Stomach (tissue), 9 donors: Measurements from ENCODE around the gene AATF. TPM values are rescaled to one million over a fixed set of nuclear protein-coding genes. Genes with fewer than 3 reads are reported as not detected.

Experiments used
- DNase-seq, 2 donors: peaks; one replicate each; pipeline versions ENCODE4 v3.0.0 to v3.0.0-alpha.2; 2013 to 2019
- H3K27ac ChIP-seq, 5 donors: fragments of 200-600 bp in 4 of 5; sonication (generic) in 4 of 5; one replicate each; pipeline ENCODE4 v1.5.1; 2013 to 2019; ENCODE audit warnings: mild to moderate bottlenecking in 1 of 5, moderate library complexity in 1 of 5
- H3K27me3 ChIP-seq, 3 donors: fragments of 200-600 bp; sonication (generic); one replicate each; pipeline ENCODE4 v1.5.1; 2017 to 2019; ENCODE audit warnings: mixed run types in 1 of 3
- H3K36me3 ChIP-seq, 4 donors: fragments of 200-600 bp; sonication (generic); 1 replicate in 3 of 4; 2 replicates in 1 of 4; pipeline ENCODE4 v1.5.1; 2016 to 2019
- H3K4me1 ChIP-seq, 4 donors: fragments of 200-600 bp; sonication (generic); one replicate each; pipeline ENCODE4 v1.5.1; 2016 to 2019
- H3K4me3 ChIP-seq, 4 donors: fragments of 200-600 bp; sonication (generic) in 3 of 4; one replicate each; pipeline ENCODE4 v1.5.1; 2016 to 2019; ENCODE audit warnings: mild to moderate bottlenecking in 1 of 4
- H3K9me3 ChIP-seq, 4 donors: fragments of 200-600 bp; sonication (generic); one replicate each; pipeline ENCODE4 v1.5.1; 2016 to 2019
- CTCF ChIP-seq, 7 experiments: fragments of 450-650 bp in 4 of 7; fragments of 200-600 bp in 3 of 7; sonication (generic) in 3 of 7; IDR thresholded peaks; one replicate each; pipeline ENCODE4 v1.5.1; 2016 to 2019; ENCODE audit warnings: antibody characterized with exemption in 7 of 7, control low read depth in 2 of 7, mild to moderate bottlenecking in 1 of 7
- EP300 ChIP-seq: sonication (generic); formaldehyde crosslinking; IDR thresholded peaks from one replicate; pipeline ENCODE4 v1.6.1; 2017; ENCODE audit warnings: antibody characterized with exemption
- POLR2A ChIP-seq, 4 donors: fragments of 450-650 bp; IDR thresholded peaks; one replicate each; pipeline ENCODE4 v1.6.1; 2016; ENCODE audit warnings: antibody characterized with exemption in 4 of 4, control low read depth in 2 of 4, mild to moderate bottlenecking in 1 of 4, moderate library complexity in 1 of 4
- POLR2AphosphoS5 ChIP-seq, 3 donors: sonication (generic); formaldehyde crosslinking; IDR thresholded peaks; one replicate each; pipeline ENCODE4 v1.6.1; 2016; ENCODE audit warnings: antibody characterized with exemption in 3 of 3
- WGBS, 5 donors: extraction: QIAGEN DNeasy Blood & Tissue Kit in 3 of 5; methylation state at CpG; one replicate each; pipeline versions ENCODE4 v1.1.5 to v1.1.7; 2013 to 2018; 5-methylcytosine and 5-hydroxymethylcytosine counted together
- intact Hi-C: fragments of 100-400 bp; cut with DNase I; formaldehyde crosslinking; loops from one replicate; pipeline ENCODE4 v1.15.1; 2023; ENCODE audit warnings: low total_unique reads
- polyA plus RNA-seq, 3 donors: library from polyadenylated mRNA; stranded (reverse); fragments of 200-250 nt; gene quantifications; one replicate each; pipeline ENCODE4 v1.2.3, GENCODE V29; 2013
- total RNA-seq, 5 donors: library from RNA; depleted of rRNA; stranded (reverse); fragments of >200 nt; gene quantifications; one replicate each; pipeline versions ENCODE4 v1.1.0 to v1.2.3, GENCODE V29; 2014 to 2016
- donor health status: healthy with polysubstance abuse.
- donor health status: Bipolar disorder and iron deficiency.
- donor health status: healthy.

Gene AATF
- total and polyA plus RNA-seq, 8 donors: 5.3 to 52.7 (median 24.7) TPM

GRCh38 chr17:36901506-36901905 is 47.2 kb upstream of the AATF start:
- intact Hi-C loops: no loop called here
- Histone ChIP-seq H3K27me3 (peaks cover 0 to 70% (median 0%) of the 10 kb centered on the region in 3 donors), H3K9me3 (no peaks in the 10 kb centered on the region), H3K27ac (no peak overlapping the region), H3K36me3 (no peaks in the 10 kb centered on the region), H3K4me1 (no peaks in the 10 kb centered on the region), H3K4me3 (no peak overlapping the region)
- TF ChIP-seq POLR2AphosphoS5 (IDR thresholded peaks at IDR 0.05) (no peak), EP300 (no peak), CTCF (IDR thresholded peaks at IDR 0.05) (no peak), POLR2A (IDR thresholded peaks at IDR 0.05) (no peak)
- WGBS, 5 donors: 53 to 60% (median 56%) methylated on average over 14 of the region's 14 CpGs
- no peak for DNase-seq

GRCh38 chr17:36907407-36907806 is 41.3 kb upstream of the AATF start:
- H3K36me3 ChIP-seq: no peaks in the 10 kb centered on the region
- intact Hi-C loops: no loop called here
- 65 to 72% (median 68%) methylated on average over 10 of the region's 10 CpGs for WGBS, 5 donors
- no peak for DNase-seq
- no peaks in the 10 kb centered on the region for H3K4me1 ChIP-seq
- H3K27me3 ChIP-seq: peaks cover 0 to 89% (median 7%) of the 10 kb centered on the region in 3 donors
- H3K27ac ChIP-seq: no peak overlapping the region
- H3K4me3 ChIP-seq: no peak overlapping the region
- no peaks in the 10 kb centered on the region for H3K9me3 ChIP-seq
- TF ChIP-seq EP300 (no peak), POLR2AphosphoS5 (IDR thresholded peaks at IDR 0.05) (no peak), CTCF (IDR thresholded peaks at IDR 0.05) (no peak), POLR2A (IDR thresholded peaks at IDR 0.05) (no peak)

- 74 to 81% (median 79%) methylated on average over 5 of the region's 5 CpGs for WGBS, 5 donors
- DNase-seq: no peak
- Histone ChIP-seq H3K27ac (no peak overlapping the region), H3K36me3 (no peaks in the 10 kb centered on the region), H3K27me3 (peaks cover 0 to 86% (median 12%) of the 10 kb centered on the region in 3 donors), H3K4me1 (no peaks in the 10 kb centered on the region), H3K4me3 (no peak overlapping the region), H3K9me3 (no peaks in the 10 kb centered on the region)
- intact Hi-C loops: no loop called here
- no peak for TF ChIP-seq POLR2A (IDR thresholded peaks at IDR 0.05)
- TF ChIP-seq EP300: no peak
- no peak for TF ChIP-seq POLR2AphosphoS5 (IDR thresholded peaks at IDR 0.05)
- TF ChIP-seq CTCF (IDR thresholded peaks at IDR 0.05): no peak
Measured at GRCh38 chr17:36910513-36910912, 38.2 kb upstream of the AATF start.

GRCh38 chr17:36911001-36911400 is 37.8 kb upstream of the AATF start:
- Histone ChIP-seq H3K27me3 (peaks cover 0 to 82% (median 12%) of the 10 kb centered on the region in 3 donors), H3K27ac (no peak overlapping the region), H3K4me3 (no peak overlapping the region), H3K36me3 (no peaks in the 10 kb centered on the region), H3K4me1 (no peaks in the 10 kb centered on the region), H3K9me3 (no peaks in the 10 kb centered on the region)
- TF ChIP-seq EP300: no peak
- no peak for TF ChIP-seq POLR2AphosphoS5 (IDR thresholded peaks at IDR 0.05)
- no peak for TF ChIP-seq POLR2A (IDR thresholded peaks at IDR 0.05)
- no peak for TF ChIP-seq CTCF (IDR thresholded peaks at IDR 0.05)
- intact Hi-C loops: no loop called here
- 51 to 66% (median 56%) methylated on average over 3 of the region's 3 CpGs for WGBS, 5 donors
- no peak for DNase-seq
